Measurements from ENCODE around the gene DLGAP3. TPM values are rescaled to one million over a fixed set of nuclear protein-coding genes. Genes with fewer than 3 reads are reported as not detected.
A peak's percentile ranks its signal among the peaks of the same experiment; 100 is the strongest.

The DLGAP3 gene
- total and polyA plus RNA-seq, 2 of the 13 experiments (the other 11 are each of a cell fraction or from before 2014, with no cell fraction given), result 0.03 to 0.04 TPM

- TF ChIP-seq E2F2 (CRISPR knock-in tag; IDR thresholded peaks at IDR 0.05; ENCODE audit: borderline replicate concordance), result peak; percentile 99; the same call in 1 of the 2 replicates
- TF ChIP-seq PTBP1 (IDR thresholded peaks at IDR 0.05; ENCODE audit: low read depth, low read length, poor library complexity, severe bottlenecking), result no peak
- peak; percentile 66; the same call in 1 of the 2 replicates for TF ChIP-seq ZNF644 (CRISPR knock-in tag; IDR thresholded peaks at IDR 0.05; ENCODE audit: low read depth)
- no peak for TF ChIP-seq NONO (IDR thresholded peaks at IDR 0.05)
- no peak for TF ChIP-seq NONO (CRISPR knock-in tag; conservative IDR thresholded peaks at IDR 0.05)
- no peak for TF ChIP-seq HNF1A (IDR thresholded peaks at IDR 0.05; ENCODE audit: low read depth)
- peak; percentile 62; the same call in 1 of the 2 replicates for TF ChIP-seq HNF1A (CRISPR knock-in tag; IDR thresholded peaks at IDR 0.05; ENCODE audit: borderline replicate concordance)
- TF ChIP-seq ZNF563 (CRISPR knock-in tag; IDR thresholded peaks at IDR 0.05), result peak; percentile 99
- TF ChIP-seq ZNF761 (CRISPR knock-in tag; conservative IDR thresholded peaks at IDR 0.05), result peak; percentile 94
- peak; percentile 98; the same call in 1 of the 2 replicates for TF ChIP-seq CAMTA2 (CRISPR knock-in tag; IDR thresholded peaks at IDR 0.05; ENCODE audit: borderline replicate concordance)
- TF ChIP-seq TCF7L2 (IDR thresholded peaks at IDR 0.05; ENCODE audit: low read depth, low read length), result no peak
- TF ChIP-seq NFKBIZ (CRISPR knock-in tag; IDR thresholded peaks at IDR 0.05), result peak; percentile 99
- TF ChIP-seq ARID4A (CRISPR knock-in tag; IDR thresholded peaks at IDR 0.05; ENCODE audit: borderline replicate concordance), result peak; percentile 91
- peak; percentile 93 for TF ChIP-seq ATF3 (CRISPR knock-in tag; IDR thresholded peaks at IDR 0.05)
- peak; percentile 98 for TF ChIP-seq ZNF530 (CRISPR knock-in tag; IDR thresholded peaks at IDR 0.05; ENCODE audit: low read depth)
- no peak for TF ChIP-seq MAX (IDR thresholded peaks at IDR 0.05)
- TF ChIP-seq ZFP41 (CRISPR knock-in tag; IDR thresholded peaks at IDR 0.05; ENCODE audit: borderline replicate concordance), result peak; percentile 96; the same call in 1 of the 2 replicates
Observed at GRCh38 chr1:34924759-34925555, 4.5 kb downstream of the DLGAP3 start (continued).

All from HepG2 (cell line).